MCF 10A (cell line): ENCODE results near the gene SLC25A5. TPM values are rescaled to one million over a fixed set of nuclear protein-coding genes. Genes with fewer than 3 reads are reported as not detected.
A peak's percentile ranks its signal among the peaks of the same experiment; 100 is the strongest.

Source experiments
- Bru-seq: library from RNA; stranded (reverse); fragments of 400-500 nt; gene quantifications from one replicate; lab custom pipeline; 2021; lab: Mats Ljungman, UMichigan
- BruChase-seq, 2 experiments: library from RNA; stranded (reverse); fragments of 400-500 nt; gene quantifications; one replicate each; lab custom pipeline; 2021; lab: Mats Ljungman, UMichigan
- BruUV-seq: library from RNA; stranded (reverse); fragments of 400-500 nt; replicated peaks from 2 replicates; lab custom pipeline; 2021; lab: Mats Ljungman, UMichigan
- CTCF ChIA-PET: fragments of 300-600 bp; sonication (Branson Sonifier 250); formaldehyde crosslinking; extraction: SDS; loops from one replicate; lab custom pipeline; 2021; ENCODE audit warnings: antibody characterized with exemption, inconsistent platforms; lab: Yijun Ruan, JAX
- POLR2A ChIA-PET: fragments of 300-600, 350-650 bp; sonication (Branson Sonifier 250); formaldehyde crosslinking; extraction: SDS; loops from one replicate; lab custom pipeline; 2020; ENCODE audit warnings: antibody characterized with exemption, inconsistent platforms; lab: Yijun Ruan, JAX
- DNase-seq: peaks from one replicate; pipeline ENCODE4 v3.0.0-alpha.2; 2018; ENCODE audit not compliant: unreplicated experiment
- H3K27ac Mint-ChIP-seq: one replicate; pipeline ENCODE4 v1.8.0; 2022; ENCODE audit warnings: mild to moderate bottlenecking, low read depth, mixed read lengths; ENCODE audit not compliant: unreplicated experiment
- H3K27me3 Mint-ChIP-seq: one replicate; pipeline ENCODE4 v1.8.0; 2022; ENCODE audit warnings: mixed read lengths; ENCODE audit not compliant: insufficient read depth, unreplicated experiment
- H3K36me3 Mint-ChIP-seq: one replicate; pipeline ENCODE4 v1.8.0; 2022; ENCODE audit warnings: mild to moderate bottlenecking, moderate library complexity, mixed read lengths; ENCODE audit not compliant: insufficient read depth, unreplicated experiment
- H3K4me1 Mint-ChIP-seq: one replicate; pipeline ENCODE4 v1.8.0; 2022; ENCODE audit warnings: mixed read lengths; ENCODE audit not compliant: insufficient read depth, unreplicated experiment
- H3K4me3 Mint-ChIP-seq: one replicate; pipeline ENCODE4 v1.8.0; 2022; ENCODE audit warnings: mild to moderate bottlenecking, moderate library complexity, mixed read lengths; ENCODE audit not compliant: unreplicated experiment
- H3K9me3 Mint-ChIP-seq: one replicate; pipeline ENCODE4 v1.8.0; 2022; ENCODE audit warnings: mixed read lengths; ENCODE audit not compliant: unreplicated experiment
- intact Hi-C: fragments of 100-400 bp; cut with micrococcal nuclease; formaldehyde crosslinking; loops from 2 replicates; pipeline ENCODE4 v1.14.1; 2022
- long read RNA-seq: library from polyadenylated mRNA; stranded (forward); transcript quantifications from one replicate; pipeline ENCODE4 v2.0.0, GENCODE V29; 2022
- total RNA-seq: library from RNA; stranded (reverse); gene quantifications from 2 replicates; pipeline ENCODE4 v1.2.3, GENCODE V29; 2022
- TF ChIP-seq, protein P1 (sequence below): fragments of 200-600 bp; IDR thresholded peaks from one replicate; pipeline ENCODE4 v1.8.0; 2022; ENCODE audit warnings: antibody characterized with exemption, mild to moderate bottlenecking; ENCODE audit not compliant: unreplicated experiment

Gene SLC25A5
- 245 and 405 TPM in 2 replicates for total RNA-seq
- Bru-seq, nascent RNA, result percentile 93 among the genes with signal in this experiment
- percentile 99 among the genes with signal in this experiment for BruChase-seq, experiment 1, labeled RNA remaining after a 6-hour chase
- BruChase-seq, experiment 2, labeled RNA remaining after a 2-hour chase, result percentile 98 among the genes with signal in this experiment
- long read RNA-seq, transcript SLC25A5-201 (4 exons, 1,274 nt), result major isoform, 530 of 929 reads
- long read RNA-seq, partial matches to known transcripts, result 6 of 929 reads
- long read RNA-seq, other reads (novel, unspliced or antisense), result 392 of 929 reads

DNA sequence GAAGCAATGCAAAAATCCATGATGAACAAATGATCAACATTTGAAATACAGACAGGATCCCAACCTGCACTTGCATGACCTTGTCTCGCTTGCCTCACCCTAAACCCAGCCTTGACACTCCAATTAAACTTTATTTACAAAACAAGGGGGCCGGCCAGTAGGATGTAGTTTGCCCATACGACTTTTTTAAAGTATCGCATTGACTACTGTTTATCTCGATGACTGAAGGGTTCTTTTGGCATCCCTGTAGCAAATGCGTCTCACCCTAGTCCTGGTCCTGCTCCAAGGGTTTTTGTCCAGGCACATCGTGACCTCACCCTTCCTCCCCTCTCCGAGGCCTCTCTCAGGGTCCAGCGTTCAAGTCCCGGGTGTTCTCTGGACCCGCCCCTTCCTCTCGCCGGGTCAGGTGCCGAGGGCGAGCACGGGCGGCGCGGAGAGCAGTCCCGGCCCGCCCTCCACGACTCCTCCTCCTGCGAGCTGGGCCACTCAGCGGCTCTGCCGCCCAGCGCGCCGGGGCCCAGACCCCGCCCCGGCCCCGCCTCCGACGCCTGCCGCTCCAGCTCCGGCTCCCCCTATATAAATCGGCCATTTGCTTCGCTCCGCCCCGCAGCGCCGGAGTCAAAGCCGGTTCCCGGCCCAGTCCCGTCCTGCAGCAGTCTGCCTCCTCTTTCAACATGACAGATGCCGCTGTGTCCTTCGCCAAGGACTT, at the start of gene SLC25A5:
SLC25A5 (plus strand) TSS at position 603 of the 709 bp plus-strand sequence; CDS start at position 675, 72 bp downstream.
- CTCF ChIA-PET, result interaction anchor here (0.6 kb wide), 1 partner anchor 49 kb away, joined by 3 read pairs; no protein-coding TSS in a partner anchor

DNA sequence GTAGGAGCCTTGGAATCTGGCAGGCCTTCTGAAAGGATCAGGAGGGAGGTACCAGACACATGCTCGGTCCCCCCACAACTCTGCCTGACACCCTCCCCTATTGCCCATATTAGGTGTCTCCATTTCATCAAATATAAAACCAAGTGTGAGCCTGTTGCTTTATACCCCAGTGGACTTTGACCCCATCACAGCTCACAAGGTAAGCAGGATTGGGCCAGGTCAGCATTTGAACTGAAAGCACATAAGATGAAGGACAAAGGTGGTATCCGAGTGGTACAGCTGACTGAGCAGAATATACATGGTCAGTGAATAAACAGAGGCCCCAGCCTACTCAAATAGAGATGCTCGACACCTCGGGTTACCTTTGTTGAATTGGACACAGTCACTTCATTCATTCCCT, 49.1 kb upstream of the SLC25A5 start:
- no TSS peak for BruUV-seq
- ChIA-PET CTCF (interaction anchor here (0.8 to 3.9 kb wide), 6 partner anchors 8 to 95 kb away, joined by 3 to 15 read pairs (median 6); no protein-coding TSS in a partner anchor), POLR2A (no interaction called here)
- Mint-ChIP-seq H3K4me3 (no peak overlapping the region), H3K4me1 (no peaks in the 10 kb centered on the region), H3K27ac (no peak overlapping the region), H3K36me3 (peaks cover 20% of the 10 kb centered on the region), H3K9me3 (no peaks in the 10 kb centered on the region), H3K27me3 (peaks cover 15% of the 10 kb centered on the region)
- DNase-seq, result no peak
- TF ChIP-seq, protein P1, sequence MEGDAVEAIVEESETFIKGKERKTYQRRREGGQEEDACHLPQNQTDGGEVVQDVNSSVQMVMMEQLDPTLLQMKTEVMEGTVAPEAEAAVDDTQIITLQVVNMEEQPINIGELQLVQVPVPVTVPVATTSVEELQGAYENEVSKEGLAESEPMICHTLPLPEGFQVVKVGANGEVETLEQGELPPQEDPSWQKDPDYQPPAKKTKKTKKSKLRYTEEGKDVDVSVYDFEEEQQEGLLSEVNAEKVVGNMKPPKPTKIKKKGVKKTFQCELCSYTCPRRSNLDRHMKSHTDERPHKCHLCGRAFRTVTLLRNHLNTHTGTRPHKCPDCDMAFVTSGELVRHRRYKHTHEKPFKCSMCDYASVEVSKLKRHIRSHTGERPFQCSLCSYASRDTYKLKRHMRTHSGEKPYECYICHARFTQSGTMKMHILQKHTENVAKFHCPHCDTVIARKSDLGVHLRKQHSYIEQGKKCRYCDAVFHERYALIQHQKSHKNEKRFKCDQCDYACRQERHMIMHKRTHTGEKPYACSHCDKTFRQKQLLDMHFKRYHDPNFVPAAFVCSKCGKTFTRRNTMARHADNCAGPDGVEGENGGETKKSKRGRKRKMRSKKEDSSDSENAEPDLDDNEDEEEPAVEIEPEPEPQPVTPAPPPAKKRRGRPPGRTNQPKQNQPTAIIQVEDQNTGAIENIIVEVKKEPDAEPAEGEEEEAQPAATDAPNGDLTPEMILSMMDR, result no peak
- intact Hi-C loops, result no loop called here

More for the DNA sequence above, at the start of gene SLC25A5:
- DNase-seq, result peak; percentile 78
- TF ChIP-seq, protein P1, result no peak
- Mint-ChIP-seq H3K4me3 (peak within 1 kb of the TSS; percentile 81), H3K27ac (peak within 1 kb of the TSS; percentile 87), H3K9me3 (no peaks in the 10 kb centered on the region), H3K4me1 (no peaks in the 10 kb centered on the region), H3K36me3 (peaks cover 46% of the 10 kb centered on the region), H3K27me3 (no peaks in the 10 kb centered on the region)
- intact Hi-C loops, result no loop called here
- BruUV-seq, result no TSS peak
- POLR2A ChIA-PET, result interaction anchor here (0.5 to 2.4 kb wide), 18 partner anchors 8 to 402 kb away, joined by 3 to 17 read pairs (median 4); partner anchors contain the start of genes RPL39 and SLC25A43

DNA sequence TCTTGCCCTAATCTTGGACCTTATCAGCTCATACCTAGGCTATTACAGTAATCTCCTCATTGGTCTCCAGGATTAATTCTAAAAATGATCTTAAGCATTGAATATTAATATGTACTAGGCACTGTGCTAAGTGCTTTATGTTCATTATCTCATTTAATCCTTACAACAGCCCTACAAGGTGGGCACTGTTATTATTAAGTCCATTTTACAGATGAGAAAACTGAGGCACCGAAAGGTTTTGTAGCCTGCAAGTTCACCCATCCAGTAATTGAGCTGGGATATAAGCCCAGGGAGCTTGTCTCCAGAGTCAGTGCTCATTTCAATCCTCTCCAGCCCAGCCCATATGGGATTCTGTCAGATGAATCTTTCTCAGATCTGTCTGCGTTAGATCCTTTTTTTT, 48.3 kb upstream of the SLC25A5 start:
- Mint-ChIP-seq H3K27me3 (peaks cover 15% of the 10 kb centered on the region), H3K4me3 (no peak overlapping the region), H3K36me3 (peaks cover 24% of the 10 kb centered on the region), H3K27ac (no peak overlapping the region), H3K9me3 (no peaks in the 10 kb centered on the region), H3K4me1 (no peaks in the 10 kb centered on the region)
- no peak for DNase-seq
- no TSS peak for BruUV-seq
- intact Hi-C loops, result no loop called here
- POLR2A ChIA-PET, result interaction anchor here (0.6 kb wide), 1 partner anchor 58 kb away, joined by 5 read pairs; no protein-coding TSS in a partner anchor
- TF ChIP-seq, protein P1, result no peak
- CTCF ChIA-PET, result interaction anchor here (0.6 to 3.9 kb wide), 6 partner anchors 17 to 95 kb away, joined by 3 to 15 read pairs (median 4); no protein-coding TSS in a partner anchor
